Activated CD8-positive, alpha-beta memory T cell treated with anti-CD3 and anti-CD28 coated beads, Interleukin-2, amount 50 U/mL, for 24 hours (primary cell): ENCODE measurements around the gene CDON.
"Not testable (repeated sequence)": the region's sequence is repeated elsewhere in the genome, so short reads cannot be mapped to it uniquely, and the experiment has no call there.

ENCODE experiments used
- DNase-seq: peaks from one replicate; pipeline ENCODE4 v3.0.0-alpha.2; 2020; ENCODE audit errors: extremely low read depth

Gene CDON

DNA sequence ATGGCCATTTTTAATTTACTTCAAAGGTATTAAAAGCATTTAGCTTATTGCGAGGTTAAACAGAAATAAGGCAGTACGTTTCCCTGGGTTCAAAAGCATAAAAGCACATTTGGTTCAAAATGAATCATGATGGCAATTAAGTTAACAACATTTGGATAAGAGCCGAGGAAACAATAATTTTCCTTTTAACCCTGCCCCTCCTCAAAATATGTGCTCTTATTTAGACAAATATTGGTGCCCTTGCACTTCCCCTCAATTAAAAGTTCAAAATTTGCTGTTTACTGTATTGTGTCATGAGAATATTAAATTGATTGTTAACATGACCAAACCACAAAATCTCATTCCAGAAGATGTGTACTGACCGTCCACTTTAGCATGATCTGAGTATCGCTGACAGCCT, 68.2 kb downstream of the CDON start:
- DNase-seq: no peak

DNA sequence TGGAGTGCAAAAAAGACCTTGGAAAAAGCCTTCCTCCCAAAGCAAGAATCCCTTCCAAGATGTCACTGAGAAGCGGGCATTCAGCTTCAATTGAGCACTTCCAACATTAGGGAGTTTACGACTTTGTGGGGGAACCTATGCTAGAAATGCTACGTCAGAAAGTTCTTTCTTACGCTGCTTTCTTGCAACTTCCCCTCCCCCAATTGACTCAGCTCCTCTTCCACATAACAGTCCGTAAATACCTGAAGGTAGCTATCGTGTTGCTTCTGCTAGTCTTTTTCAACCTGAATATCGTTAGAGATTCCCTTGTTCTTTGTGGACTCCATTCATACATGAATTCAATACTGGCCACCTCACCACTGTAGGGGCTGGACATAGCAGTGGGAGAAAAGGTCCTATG, 69.8 kb downstream of the CDON start:
- no peak for DNase-seq

DNA sequence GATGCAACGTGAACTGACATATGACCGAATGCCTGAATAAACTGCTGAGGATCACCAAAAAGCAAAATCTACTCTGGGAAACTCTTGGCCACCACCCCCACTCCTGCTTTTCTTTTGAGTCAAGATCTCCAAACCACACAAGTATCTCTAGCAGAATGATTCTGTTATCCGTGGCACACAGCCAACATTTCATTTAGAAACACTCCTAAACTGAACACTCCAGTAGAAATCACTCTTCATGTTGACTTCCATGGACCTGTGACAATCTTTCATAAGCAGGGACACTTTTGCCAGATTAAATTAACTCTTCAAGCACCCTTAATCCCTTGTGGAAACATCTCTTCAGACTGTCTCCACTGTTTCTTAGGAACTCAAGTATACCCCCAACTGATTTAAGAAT, 72.4 kb downstream of the CDON start:
- no peak for DNase-seq

DNA sequence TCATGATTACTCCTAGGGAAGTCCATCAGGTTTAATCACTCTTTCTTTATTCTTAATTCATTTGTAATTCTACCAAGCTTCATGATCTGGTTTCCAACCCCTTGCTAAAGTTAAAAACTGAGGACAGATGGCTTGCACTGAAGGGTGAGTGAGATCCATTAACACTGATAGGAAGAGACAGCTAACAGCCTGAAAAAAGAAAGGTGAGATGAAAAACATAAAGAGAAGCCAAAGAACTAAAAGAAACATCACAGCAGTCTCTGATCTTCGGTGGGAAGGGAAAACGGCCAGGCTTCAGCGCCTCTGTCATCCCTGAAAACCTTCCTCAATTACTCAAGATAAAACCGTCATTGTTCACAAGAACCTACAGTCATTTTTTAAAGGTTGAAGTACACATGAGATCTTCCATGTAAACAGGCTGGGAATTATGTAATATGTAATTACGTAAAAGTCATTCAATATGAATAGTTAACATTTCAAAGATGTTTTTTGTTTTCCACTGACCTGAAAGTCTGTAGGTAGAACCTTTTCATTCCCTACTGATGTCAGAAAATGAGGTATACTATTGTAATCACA, 75.5 kb downstream of the CDON start:
- no peak for DNase-seq

DNA sequence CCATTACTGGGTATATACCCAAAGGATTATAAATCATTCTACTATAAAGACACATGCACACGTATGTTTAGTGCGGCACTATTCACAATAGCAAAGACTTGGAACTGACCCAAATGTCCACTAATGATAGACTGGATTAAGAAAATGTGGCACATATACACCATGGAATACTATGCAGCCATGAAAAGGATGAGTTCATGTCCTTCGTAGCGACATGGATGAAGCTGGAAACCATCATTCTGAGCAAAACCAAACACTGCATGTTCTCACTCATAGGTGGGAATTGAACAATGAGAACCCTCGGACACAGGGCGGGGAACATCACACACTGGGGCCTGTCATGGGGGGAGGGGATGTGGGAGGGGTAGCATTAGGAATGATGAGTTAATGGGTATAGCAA, 76.7 kb downstream of the CDON start:
- not testable (repeated sequence) for DNase-seq

DNA sequence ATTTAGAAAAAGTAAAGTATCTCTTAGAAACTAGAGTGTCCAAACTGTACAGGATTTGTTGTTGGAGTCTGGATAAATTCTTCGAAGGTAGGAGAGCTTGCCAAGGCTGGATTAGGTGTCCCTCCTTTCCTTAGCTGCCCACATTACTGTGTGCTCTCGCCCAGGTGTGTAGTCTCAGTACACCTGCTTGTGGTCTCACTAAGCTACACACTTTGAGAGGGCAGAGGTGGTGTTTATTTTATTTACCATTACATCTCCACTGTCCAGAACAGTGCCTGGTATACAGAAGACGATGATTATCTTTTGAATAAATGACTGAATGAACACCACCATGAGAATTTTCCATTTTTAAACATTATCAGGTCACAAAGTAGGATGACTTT, 80.3 kb downstream of the CDON start:
- DNase-seq: no peak

DNA sequence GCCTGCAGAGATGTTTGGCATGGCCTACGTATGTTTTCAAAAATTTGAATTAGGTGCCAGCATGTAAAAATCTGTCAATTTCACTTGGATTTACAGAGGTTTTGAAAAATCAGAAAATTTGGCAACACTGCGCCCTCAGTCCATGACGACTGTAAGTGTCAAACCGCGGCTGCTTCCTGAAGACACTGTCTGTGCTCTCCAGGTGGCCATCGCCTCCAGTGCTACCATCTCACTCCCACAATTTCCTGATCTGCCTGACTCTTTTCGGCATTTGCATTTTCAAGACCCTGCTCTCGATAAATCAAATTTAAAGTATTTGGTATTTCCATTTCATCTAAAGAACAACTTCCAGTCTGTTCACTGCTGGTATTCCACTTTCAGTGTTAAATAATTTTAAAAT, 82.2 kb downstream of the CDON start:
- DNase-seq: no peak

DNA sequence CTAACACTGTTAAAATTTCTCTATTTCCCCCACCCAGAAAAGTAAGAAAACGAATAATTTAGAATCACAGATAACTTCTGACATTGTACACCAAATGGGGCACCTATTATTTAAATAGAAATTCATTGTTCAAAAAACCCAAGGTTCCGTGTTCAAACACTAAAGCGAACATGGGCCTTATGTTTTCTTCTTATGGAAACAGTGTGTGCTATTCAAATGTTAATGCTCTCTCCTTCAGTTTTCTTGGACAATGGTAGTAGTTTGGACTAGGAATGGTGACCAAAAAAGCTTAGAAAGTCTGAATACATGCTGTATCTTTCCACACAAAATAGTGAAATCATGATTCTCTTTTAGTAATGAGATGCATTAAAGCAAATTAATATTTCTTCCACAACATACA, 83.2 kb downstream of the CDON start:
- DNase-seq: no peak

DNA sequence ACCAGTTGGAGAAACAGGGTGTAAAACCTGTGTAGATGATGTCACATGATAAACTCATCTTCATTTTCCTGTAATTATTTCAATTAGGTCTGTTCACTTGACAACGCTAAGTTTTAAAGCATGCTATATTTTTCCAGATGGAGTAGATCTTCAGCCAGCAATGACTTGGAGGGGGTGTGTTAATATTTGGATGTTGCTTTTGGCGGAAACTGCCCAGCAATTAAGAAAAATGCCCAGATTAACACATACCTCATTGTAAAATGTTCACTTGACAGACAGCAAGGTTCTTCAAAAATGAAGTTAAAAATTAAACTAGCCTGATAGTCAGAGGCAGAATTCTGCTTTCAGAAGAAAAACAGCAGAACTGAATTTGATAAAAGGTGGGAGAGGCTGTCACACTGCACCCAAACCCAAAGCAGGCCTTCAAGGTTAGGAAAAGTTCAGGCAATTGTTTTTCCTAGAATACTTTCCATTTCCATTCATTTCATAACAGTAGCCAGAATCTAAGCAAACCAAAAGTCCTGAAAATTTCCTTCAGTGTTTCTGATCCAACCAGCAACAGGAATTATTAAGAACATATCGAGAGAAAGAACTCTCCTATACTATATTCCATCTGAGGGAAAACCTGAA, 83.8 kb downstream of the CDON start:
- DNase-seq: no peak

DNA sequence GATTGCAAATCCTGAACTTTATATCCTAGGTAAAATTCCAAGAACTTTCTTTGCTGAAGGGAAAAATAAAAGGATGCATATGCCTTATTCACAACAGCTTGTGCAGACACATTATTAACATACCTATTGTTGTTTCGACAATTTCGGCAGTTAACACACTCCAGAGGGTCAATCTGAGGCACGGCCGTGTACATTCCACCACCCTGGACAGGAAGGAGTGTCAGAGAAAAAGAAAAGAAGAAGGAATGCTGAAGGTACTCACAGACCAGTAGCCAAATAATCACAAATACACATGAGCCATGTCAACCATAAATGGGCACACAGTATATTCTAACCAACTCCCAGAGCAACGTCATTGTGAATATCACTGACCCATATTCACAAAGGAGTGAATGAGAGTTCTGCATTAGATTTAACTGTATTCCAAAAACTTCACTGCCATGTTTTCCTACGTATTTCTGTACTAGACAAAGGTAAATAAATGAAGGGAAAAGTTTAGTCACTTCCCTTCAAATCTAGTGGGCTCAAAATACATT, 84.4 kb downstream of the CDON start:
- DNase-seq: no peak

DNA sequence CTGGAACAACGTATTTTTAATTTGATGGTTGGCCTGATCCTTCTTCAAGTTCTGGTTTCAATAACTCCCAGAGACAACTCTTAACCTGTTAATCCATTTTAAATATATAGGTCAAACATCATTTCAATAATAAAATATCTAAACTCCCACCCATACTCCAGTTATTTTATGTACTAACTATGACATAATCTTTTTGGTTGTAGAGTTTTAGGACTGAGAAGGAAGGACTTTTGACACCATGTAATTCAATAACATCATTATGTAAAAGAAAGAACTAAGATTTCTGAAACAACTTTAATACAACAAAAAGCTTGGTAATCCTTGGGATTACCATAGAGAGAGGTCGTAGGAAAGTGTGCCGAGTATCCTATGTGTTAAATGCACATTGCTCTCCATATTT, 85.3 kb downstream of the CDON start:
- DNase-seq: no peak

DNA sequence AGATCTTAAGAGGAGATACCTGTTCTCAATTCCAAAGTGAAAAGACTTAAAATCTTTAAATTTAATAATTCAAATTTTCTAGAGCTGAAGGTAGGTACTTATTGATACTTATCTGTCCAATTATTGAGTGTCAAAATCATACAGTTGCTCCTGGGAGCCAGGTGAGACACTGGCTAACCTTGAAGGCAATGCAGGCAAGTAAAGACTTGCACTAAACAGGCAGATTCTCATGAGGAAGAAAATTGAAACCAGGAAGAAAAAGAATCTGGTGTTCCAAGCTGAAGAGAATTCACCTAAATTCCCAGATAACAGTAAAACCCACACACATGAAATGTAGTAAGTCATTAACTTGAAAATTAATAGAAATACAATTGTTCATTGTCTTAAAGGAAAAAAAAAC, 86.5 kb downstream of the CDON start:
- no peak for DNase-seq

DNA sequence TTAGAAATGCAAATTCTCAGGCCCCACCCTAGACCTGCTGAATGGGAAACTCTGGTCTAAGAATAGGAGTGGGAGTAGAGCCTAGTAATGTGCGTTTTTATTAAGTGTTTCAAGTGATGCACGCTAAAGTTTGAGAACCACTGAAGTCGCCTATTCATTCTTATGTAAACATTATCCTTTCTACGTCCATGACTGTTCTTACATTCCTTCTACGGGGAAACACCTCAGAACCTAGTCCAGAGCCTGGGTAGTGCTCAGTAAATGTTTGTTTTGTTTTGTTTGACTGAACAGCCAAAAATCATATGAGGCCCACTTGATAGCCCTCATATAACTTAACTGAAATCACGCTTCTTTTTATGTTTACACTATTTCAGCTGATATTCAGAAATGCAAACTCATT, 87.0 kb downstream of the CDON start:
- no peak for DNase-seq

DNA sequence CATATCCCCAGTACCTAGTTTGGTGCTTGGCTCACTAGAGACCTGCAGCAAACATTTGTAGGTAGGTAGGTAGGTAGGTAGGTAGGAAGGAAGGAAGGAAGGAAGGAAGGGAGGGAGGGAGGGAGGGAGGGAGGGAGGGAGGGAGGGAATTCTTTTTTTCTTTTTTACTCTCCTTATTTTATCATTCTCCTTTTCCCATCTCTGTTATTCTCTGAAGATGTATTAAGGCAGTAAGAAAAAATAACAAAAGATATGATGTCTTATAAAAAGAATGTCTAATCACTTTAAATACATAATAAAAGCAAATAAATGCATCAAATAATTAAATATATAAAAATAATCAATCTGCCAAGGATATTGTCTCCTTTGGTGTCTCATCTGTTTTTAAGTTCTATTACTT, 88.4 kb downstream of the CDON start:
- no peak for DNase-seq

DNA sequence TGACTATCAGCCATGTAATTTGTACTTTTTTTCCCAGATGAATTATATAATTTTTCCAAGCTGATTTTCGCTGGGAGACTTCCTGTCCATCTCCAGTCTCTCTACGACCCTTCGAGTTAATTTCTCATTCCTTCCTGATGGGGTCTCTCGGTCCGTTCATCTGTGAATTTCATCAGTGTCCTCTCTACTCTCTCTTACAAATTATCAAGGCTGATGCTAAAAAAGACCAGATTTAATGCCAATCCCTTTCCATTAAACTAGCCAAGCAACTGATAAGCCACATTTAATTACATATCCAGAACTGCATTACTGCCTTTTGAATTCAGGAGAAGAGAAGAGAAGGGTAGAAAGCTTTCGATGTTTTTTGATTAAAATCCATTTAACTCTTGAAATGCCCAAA, 91.0 kb downstream of the CDON start:
- no peak for DNase-seq

DNA sequence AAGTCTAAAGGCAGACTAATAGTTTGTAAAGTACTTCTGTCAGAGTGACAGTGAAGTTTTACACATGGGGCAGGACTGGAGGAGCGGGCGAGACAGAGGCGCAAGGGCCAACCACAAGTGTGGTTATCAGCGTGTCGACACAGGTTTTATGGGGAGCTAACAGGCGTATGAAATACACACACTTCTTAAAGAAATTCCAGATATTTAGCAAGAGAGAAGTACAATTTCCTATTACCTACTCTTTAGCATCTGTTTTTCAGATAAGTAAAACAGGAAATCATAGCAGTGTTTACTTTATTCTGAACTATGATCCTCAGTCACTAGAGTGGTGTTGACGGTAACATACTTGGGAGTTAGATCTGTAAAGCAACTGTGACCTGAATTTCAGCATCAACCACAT, 94.3 kb downstream of the CDON start:
- DNase-seq: no peak

DNA sequence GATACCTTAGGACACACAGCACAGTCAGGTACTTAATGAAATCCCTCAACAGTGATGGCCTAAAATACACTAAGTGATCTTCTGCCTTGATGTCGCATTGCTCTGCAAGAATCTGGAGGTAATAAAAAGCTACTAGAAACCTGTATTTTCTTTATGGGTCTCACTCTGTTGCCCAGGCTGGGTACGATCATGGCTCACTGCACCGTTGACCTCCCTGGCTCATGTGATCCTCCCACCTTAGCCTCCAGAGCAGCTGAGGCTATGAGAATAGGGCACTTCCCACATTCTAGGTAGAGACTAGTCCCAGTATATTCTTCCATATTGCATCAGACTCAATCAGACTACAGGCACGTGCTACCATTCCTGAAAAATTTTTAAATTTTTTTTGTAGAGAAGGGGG, 95.2 kb downstream of the CDON start:
- no peak for DNase-seq

DNA sequence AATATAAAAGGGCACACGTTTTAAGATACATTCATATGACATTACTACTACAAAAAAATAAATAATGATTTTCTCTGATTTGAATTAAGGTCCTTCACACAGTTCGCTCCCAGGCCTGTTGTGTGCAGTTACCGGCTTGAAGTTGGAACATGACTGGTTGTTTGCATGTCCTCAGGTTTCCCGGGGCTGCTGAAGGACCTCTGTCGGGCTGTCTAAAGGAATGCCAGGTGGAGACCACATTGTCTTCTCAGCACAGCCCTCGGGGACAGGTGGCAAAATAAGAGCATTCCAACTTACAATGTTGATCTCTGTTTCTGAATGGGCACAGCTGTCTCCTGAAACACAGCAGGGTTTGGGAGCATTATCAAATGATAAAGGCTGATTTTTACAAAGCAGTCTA, 101.9 kb downstream of the CDON start:
- no peak for DNase-seq

DNA sequence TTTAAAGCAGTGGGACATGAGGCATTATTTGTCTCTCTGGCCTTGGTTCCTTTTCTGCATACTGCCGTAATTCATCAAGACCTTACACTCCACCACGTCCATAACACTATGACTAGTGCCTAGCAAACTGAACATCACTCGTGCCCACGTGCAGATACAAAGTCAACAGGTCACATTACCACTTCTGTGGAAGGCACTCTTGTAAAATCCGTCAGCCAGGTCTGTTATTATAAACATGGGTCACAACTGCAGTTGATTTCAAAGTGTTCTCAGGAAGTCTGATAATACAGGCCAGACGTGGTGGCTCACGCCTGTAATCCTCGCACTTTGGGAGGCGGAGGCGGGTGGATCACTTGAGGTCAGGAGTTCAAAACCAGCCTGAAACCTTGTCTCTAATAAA, 102.7 kb downstream of the CDON start:
- no peak for DNase-seq

DNA sequence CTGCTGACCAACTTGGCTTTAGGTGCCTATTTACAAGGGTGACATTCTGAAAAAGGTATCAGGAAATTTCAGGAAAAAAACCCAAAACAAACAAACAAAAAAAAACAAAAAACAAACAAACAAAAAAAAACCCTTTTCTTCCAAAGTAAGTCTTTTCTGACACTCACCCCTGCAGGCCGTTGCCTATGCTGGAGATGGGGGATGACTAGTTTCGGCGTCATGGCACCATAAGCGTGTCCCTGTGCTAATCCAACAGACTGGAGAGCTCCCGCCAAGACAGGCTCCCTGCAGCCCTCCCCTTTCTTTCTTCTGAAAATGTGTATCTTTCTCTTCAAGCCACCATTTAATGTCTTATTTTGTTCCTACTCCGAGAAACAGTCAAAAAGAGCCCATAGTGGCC, 103.2 kb downstream of the CDON start:
- no peak for DNase-seq

DNA sequence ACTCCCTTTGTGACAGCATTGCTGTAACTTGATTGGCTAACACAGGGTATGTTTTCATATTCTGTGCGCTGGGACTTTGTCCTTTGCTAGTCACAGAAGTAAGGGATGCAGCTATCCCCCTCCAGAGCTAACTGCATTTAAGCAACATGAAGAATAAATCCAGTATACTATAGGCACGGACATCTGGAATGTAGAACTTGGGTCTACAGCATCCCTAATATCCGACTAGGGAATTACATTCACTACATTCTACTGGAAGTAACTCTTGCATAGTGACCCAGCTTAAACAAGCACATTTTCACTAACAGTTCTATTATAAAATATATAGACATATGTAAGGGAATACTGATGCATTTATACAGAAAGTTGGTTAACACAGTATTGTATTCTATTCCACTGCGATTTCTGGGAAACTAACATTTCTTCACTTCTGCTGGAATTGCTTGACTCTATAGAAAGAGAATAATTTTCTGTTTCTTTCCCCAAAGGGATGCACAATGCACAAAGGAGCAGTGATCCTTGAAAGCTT, 103.7 kb downstream of the CDON start:
- DNase-seq: no peak

DNA sequence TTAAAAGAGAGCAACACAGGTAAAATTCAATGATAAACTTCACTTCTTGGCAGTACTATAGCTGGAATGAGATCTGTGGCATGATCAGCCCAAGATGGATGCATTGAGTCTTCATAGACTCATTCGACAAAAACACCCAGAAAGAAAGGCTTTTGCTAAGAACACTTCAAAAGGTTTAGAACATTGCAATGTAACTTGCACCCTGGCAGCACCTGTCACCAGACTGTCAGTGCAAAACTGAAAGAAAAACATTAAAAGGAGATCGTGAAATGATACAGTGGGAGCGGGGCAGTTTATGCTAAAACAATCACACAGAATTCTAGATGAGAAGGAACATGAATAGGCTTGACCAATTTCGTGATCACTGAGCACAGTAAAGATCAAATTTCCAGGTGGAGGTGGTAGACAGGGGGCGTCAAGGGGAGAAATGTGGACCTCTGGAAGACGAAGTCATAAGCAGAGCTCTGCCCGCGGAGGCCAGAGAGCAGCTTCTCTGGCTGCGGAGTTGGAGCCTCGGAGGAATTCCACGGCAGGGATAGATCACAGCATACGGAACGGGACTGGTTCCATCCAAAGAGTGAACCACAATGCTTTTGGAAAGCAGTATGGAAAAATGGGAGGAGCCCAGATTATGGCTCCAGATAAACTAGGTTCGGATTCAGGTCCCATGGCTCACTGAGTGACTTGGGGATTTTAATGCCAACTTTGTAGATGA, 104.9 kb downstream of the CDON start:
- no peak for DNase-seq
